T-helper 2 cell treated with Interferon-gamma antibody and Interleukin-4, amounts not matched to agents 5 μg/mL and 100 μg/mL, for 36 hours (primary cell): ENCODE measurements around the gene MGRN1.

Source experiments
- DNase-seq: peaks from one replicate; pipeline ENCODE4 v3.0.0; 2021; ENCODE audit warnings: low spot score
- H3K27ac Mint-ChIP-seq: one replicate; pipeline ENCODE4 v1.8.0; 2021; ENCODE audit warnings: mild to moderate bottlenecking, mixed read lengths
- H3K27me3 Mint-ChIP-seq: one replicate; pipeline ENCODE4 v1.8.0; 2021; ENCODE audit warnings: low read depth, mixed read lengths
- H3K36me3 Mint-ChIP-seq: one replicate; pipeline ENCODE4 v1.8.0; 2021; ENCODE audit warnings: low read depth, mixed read lengths
- H3K4me1 Mint-ChIP-seq: one replicate; pipeline ENCODE4 v1.8.0; 2021; ENCODE audit warnings: low read depth, mixed read lengths
- H3K4me3 Mint-ChIP-seq: one replicate; pipeline ENCODE4 v1.8.0; 2022; ENCODE audit warnings: mild to moderate bottlenecking, moderate library complexity, mixed read lengths
- H3K9me3 Mint-ChIP-seq: one replicate; pipeline ENCODE4 v1.8.0; 2021; ENCODE audit warnings: mixed read lengths

Gene MGRN1

GRCh38 chr16:4624015-4624826 lies at the start of gene MGRN1:
TSS of gene MGRN1 (plus strand) at chr16:4624826. CDS start at chr16:4624961, 135 bp downstream.
- Mint-ChIP-seq H3K36me3 (peaks cover 15% of the 10 kb centered on the region), H3K27ac (peak within 1 kb of the TSS; percentile 100), H3K27me3 (no peaks in the 10 kb centered on the region), H3K9me3 (no peaks in the 10 kb centered on the region), H3K4me1 (peaks cover 30% of the 10 kb centered on the region), H3K4me3 (peak within 1 kb of the TSS; percentile 98)
- DNase-seq, result peak; percentile 91

- no peaks in the 10 kb centered on the region for H3K36me3 Mint-ChIP-seq
- no peak overlapping the region for H3K27ac Mint-ChIP-seq
- no peak overlapping the region for H3K4me3 Mint-ChIP-seq
- no peaks in the 10 kb centered on the region for H3K27me3 Mint-ChIP-seq
- no peak for DNase-seq
- H3K4me1 Mint-ChIP-seq, result no peaks in the 10 kb centered on the region
- H3K9me3 Mint-ChIP-seq, result no peaks in the 10 kb centered on the region
Observed at GRCh38 chr16:4574919-4575705, 49.5 kb upstream of the MGRN1 start.

GRCh38 chr16:4576008-4576407 lies 48.6 kb upstream of the MGRN1 start:
- H3K27me3 Mint-ChIP-seq, result no peaks in the 10 kb centered on the region
- no peak for DNase-seq
- no peaks in the 10 kb centered on the region for H3K36me3 Mint-ChIP-seq
- no peak overlapping the region for H3K27ac Mint-ChIP-seq
- H3K9me3 Mint-ChIP-seq, result no peaks in the 10 kb centered on the region
- H3K4me1 Mint-ChIP-seq, result no peaks in the 10 kb centered on the region
- no peak overlapping the region for H3K4me3 Mint-ChIP-seq

- H3K27ac Mint-ChIP-seq, result no peak overlapping the region
- no peaks in the 10 kb centered on the region for H3K27me3 Mint-ChIP-seq
- H3K4me1 Mint-ChIP-seq, result no peaks in the 10 kb centered on the region
- H3K4me3 Mint-ChIP-seq, result no peak overlapping the region
- H3K9me3 Mint-ChIP-seq, result no peaks in the 10 kb centered on the region
- H3K36me3 Mint-ChIP-seq, result no peaks in the 10 kb centered on the region
- no peak for DNase-seq
Observed at GRCh38 chr16:4578961-4579530, 45.6 kb upstream of the MGRN1 start.

GRCh38 chr16:4580250-4580649 lies 44.4 kb upstream of the MGRN1 start:
- H3K9me3 Mint-ChIP-seq, result no peaks in the 10 kb centered on the region
- H3K27ac Mint-ChIP-seq, result no peak overlapping the region
- H3K36me3 Mint-ChIP-seq, result no peaks in the 10 kb centered on the region
- no peak for DNase-seq
- no peaks in the 10 kb centered on the region for H3K27me3 Mint-ChIP-seq
- H3K4me1 Mint-ChIP-seq, result no peaks in the 10 kb centered on the region
- no peak overlapping the region for H3K4me3 Mint-ChIP-seq

- Mint-ChIP-seq H3K4me3 (no peak overlapping the region), H3K4me1 (peaks cover 3% of the 10 kb centered on the region), H3K9me3 (no peaks in the 10 kb centered on the region), H3K27me3 (peaks cover 12% of the 10 kb centered on the region), H3K27ac (no peak overlapping the region), H3K36me3 (no peaks in the 10 kb centered on the region)
- no peak for DNase-seq
Observed at GRCh38 chr16:4583906-4584305, 40.7 kb upstream of the MGRN1 start.

GRCh38 chr16:4586291-4586690 lies 38.3 kb upstream of the MGRN1 start:
- no peak overlapping the region for H3K4me3 Mint-ChIP-seq
- no peaks in the 10 kb centered on the region for H3K36me3 Mint-ChIP-seq
- no peak for DNase-seq
- H3K27me3 Mint-ChIP-seq, result peaks cover 12% of the 10 kb centered on the region
- H3K4me1 Mint-ChIP-seq, result peaks cover 3% of the 10 kb centered on the region
- H3K9me3 Mint-ChIP-seq, result no peaks in the 10 kb centered on the region
- no peak overlapping the region for H3K27ac Mint-ChIP-seq

GRCh38 chr16:4588386-4588785 lies 36.2 kb upstream of the MGRN1 start:
- Mint-ChIP-seq H3K36me3 (no peaks in the 10 kb centered on the region), H3K27ac (no peak overlapping the region), H3K9me3 (no peaks in the 10 kb centered on the region), H3K27me3 (peaks cover 12% of the 10 kb centered on the region), H3K4me3 (no peak overlapping the region), H3K4me1 (peaks cover 3% of the 10 kb centered on the region)
- DNase-seq, result no peak

GRCh38 chr16:4588961-4589360 lies 35.7 kb upstream of the MGRN1 start:
- Mint-ChIP-seq H3K4me1 (peaks cover 3% of the 10 kb centered on the region), H3K36me3 (no peaks in the 10 kb centered on the region)
- DNase-seq, result no peak

GRCh38 chr16:4591191-4591590 lies 33.4 kb upstream of the MGRN1 start:
- Mint-ChIP-seq H3K9me3 (no peaks in the 10 kb centered on the region), H3K4me1 (no peaks in the 10 kb centered on the region)
- no peak for DNase-seq

More at GRCh38 chr16:4588961-4589360, 35.7 kb upstream of the MGRN1 start:
- peaks cover 12% of the 10 kb centered on the region for H3K27me3 Mint-ChIP-seq
- H3K4me3 Mint-ChIP-seq, result no peak overlapping the region
- H3K9me3 Mint-ChIP-seq, result no peaks in the 10 kb centered on the region
- H3K27ac Mint-ChIP-seq, result no peak overlapping the region

GRCh38 chr16:4591706-4592470 lies 32.7 kb upstream of the MGRN1 start:
- H3K4me1 Mint-ChIP-seq, result no peaks in the 10 kb centered on the region
- no peak overlapping the region for H3K4me3 Mint-ChIP-seq
- H3K9me3 Mint-ChIP-seq, result no peaks in the 10 kb centered on the region
- no peaks in the 10 kb centered on the region for H3K36me3 Mint-ChIP-seq
- no peak overlapping the region for H3K27ac Mint-ChIP-seq
- DNase-seq, result no peak
- no peaks in the 10 kb centered on the region for H3K27me3 Mint-ChIP-seq

More at GRCh38 chr16:4591191-4591590, 33.4 kb upstream of the MGRN1 start:
- no peak overlapping the region for H3K4me3 Mint-ChIP-seq
- peaks cover 6% of the 10 kb centered on the region for H3K27me3 Mint-ChIP-seq
- H3K27ac Mint-ChIP-seq, result no peak overlapping the region
- H3K36me3 Mint-ChIP-seq, result no peaks in the 10 kb centered on the region

GRCh38 chr16:4593086-4593485 lies 31.5 kb upstream of the MGRN1 start:
- Mint-ChIP-seq H3K4me3 (no peak overlapping the region), H3K27ac (no peak overlapping the region), H3K4me1 (no peaks in the 10 kb centered on the region), H3K36me3 (no peaks in the 10 kb centered on the region), H3K27me3 (no peaks in the 10 kb centered on the region), H3K9me3 (no peaks in the 10 kb centered on the region)
- no peak for DNase-seq

GRCh38 chr16:4594433-4595410 lies 29.9 kb upstream of the MGRN1 start:
- Mint-ChIP-seq H3K27me3 (no peaks in the 10 kb centered on the region), H3K4me1 (no peaks in the 10 kb centered on the region), H3K27ac (no peak overlapping the region), H3K9me3 (no peaks in the 10 kb centered on the region), H3K4me3 (no peak overlapping the region), H3K36me3 (no peaks in the 10 kb centered on the region)
- no peak for DNase-seq
